ENCODE measurements around the gene CRYBA2.

The CRYBA2 gene

DNA sequence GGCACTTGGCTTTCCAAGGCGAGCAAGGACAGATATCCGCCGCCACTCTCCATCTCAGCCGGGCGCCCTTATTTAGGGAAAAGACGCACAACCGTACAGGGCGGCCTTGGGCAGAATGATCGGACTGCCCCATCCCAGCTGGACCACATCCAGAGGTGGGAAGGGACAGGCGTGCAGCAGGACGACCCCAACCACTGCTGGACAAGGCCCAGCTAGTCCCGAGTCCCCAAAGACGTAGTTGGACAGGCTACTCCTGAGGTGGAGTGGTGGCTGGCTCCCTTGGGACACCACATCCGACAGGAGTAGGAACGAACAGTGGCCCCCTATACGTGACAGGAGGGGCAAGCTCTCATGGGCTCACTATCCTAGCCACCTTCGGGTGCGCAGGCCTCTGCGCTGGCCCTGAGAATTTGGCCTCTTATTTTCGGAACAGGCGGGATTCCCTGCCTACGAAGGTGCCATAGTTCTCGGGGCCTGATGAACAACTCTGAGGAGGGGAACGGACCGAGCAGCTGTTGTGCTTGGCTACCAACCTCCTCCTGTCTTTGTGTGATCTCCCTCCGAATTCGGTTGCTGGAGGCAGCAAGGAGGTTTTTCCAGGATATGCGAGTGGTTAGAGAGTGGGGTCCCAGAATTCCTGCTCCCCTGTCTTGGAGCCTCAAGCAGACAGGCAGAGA, 10.5 kb downstream of the CRYBA2 start:
- H3K27ac ChIP-seq (ENCODE audit: low read depth, low read length), result no peak overlapping the region
- H3K79me2 ChIP-seq (ENCODE audit: insufficient read depth, low read length), result no peaks in the 10 kb centered on the region
- no peaks in the 10 kb centered on the region for H3K36me3 ChIP-seq (ENCODE audit: low read length)
- H4K20me1 ChIP-seq (ENCODE audit: low read depth, low read length), result no peaks in the 10 kb centered on the region
- H3K9me2 ChIP-seq (replicated peaks; ENCODE audit: insufficient read depth, low read length), result no peaks in the 10 kb centered on the region
- TF ChIP-seq EZH2phosphoT487 (conservative IDR thresholded peaks at IDR 0.05; ENCODE audit: low read length), result no peak
- TF ChIP-seq, protein P1, sequence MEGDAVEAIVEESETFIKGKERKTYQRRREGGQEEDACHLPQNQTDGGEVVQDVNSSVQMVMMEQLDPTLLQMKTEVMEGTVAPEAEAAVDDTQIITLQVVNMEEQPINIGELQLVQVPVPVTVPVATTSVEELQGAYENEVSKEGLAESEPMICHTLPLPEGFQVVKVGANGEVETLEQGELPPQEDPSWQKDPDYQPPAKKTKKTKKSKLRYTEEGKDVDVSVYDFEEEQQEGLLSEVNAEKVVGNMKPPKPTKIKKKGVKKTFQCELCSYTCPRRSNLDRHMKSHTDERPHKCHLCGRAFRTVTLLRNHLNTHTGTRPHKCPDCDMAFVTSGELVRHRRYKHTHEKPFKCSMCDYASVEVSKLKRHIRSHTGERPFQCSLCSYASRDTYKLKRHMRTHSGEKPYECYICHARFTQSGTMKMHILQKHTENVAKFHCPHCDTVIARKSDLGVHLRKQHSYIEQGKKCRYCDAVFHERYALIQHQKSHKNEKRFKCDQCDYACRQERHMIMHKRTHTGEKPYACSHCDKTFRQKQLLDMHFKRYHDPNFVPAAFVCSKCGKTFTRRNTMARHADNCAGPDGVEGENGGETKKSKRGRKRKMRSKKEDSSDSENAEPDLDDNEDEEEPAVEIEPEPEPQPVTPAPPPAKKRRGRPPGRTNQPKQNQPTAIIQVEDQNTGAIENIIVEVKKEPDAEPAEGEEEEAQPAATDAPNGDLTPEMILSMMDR (IDR thresholded peaks at IDR 0.05; ENCODE audit: insufficient read depth, low read length, poor library complexity, severe bottlenecking), result no peak
- H3K9me3 ChIP-seq (ENCODE audit: insufficient read depth, low read length), result no peaks in the 10 kb centered on the region
- H2AFZ ChIP-seq (ENCODE audit: low read depth, low read length, severe bottlenecking), result no peak overlapping the region
- H3F3A ChIP-seq (ENCODE audit: insufficient read depth), result no peaks in the 10 kb centered on the region
- no peak overlapping the region for H3K4me3 ChIP-seq (ENCODE audit: insufficient read depth, low read length, poor library complexity, severe bottlenecking)
- H3K9ac ChIP-seq (ENCODE audit: low read length), result no peak overlapping the region
- no peak overlapping the region for H3K4me2 ChIP-seq (ENCODE audit: low read depth, low read length, poor library complexity, severe bottlenecking)
- H3K27me3 ChIP-seq (ENCODE audit: low read length), result no peaks in the 10 kb centered on the region

GRCh38 chr2:218981881-218982585, 11.2 kb downstream of the CRYBA2 start:
- Histone ChIP-seq H3K79me2 (ENCODE audit: insufficient read depth, low read length) (no peaks in the 10 kb centered on the region), H3K36me3 (ENCODE audit: low read length) (no peaks in the 10 kb centered on the region), H3F3A (ENCODE audit: insufficient read depth) (no peaks in the 10 kb centered on the region), H3K9ac (ENCODE audit: low read length) (no peak overlapping the region), H3K27ac (ENCODE audit: low read depth, low read length) (no peak overlapping the region), H3K27me3 (ENCODE audit: low read length) (no peaks in the 10 kb centered on the region), H3K4me2 (ENCODE audit: low read depth, low read length, poor library complexity, severe bottlenecking) (no peak overlapping the region), H3K9me2 (replicated peaks; ENCODE audit: insufficient read depth, low read length) (no peaks in the 10 kb centered on the region), H3K4me3 (ENCODE audit: insufficient read depth, low read length, poor library complexity, severe bottlenecking) (no peak overlapping the region), H2AFZ (ENCODE audit: low read depth, low read length, severe bottlenecking) (no peak overlapping the region), H3K9me3 (ENCODE audit: insufficient read depth, low read length) (no peaks in the 10 kb centered on the region), H4K20me1 (ENCODE audit: low read depth, low read length) (no peaks in the 10 kb centered on the region)
- TF ChIP-seq, protein P1 (IDR thresholded peaks at IDR 0.05; ENCODE audit: insufficient read depth, low read length, poor library complexity, severe bottlenecking), result no peak
- TF ChIP-seq EZH2phosphoT487 (conservative IDR thresholded peaks at IDR 0.05; ENCODE audit: low read length), result no peak

DNA sequence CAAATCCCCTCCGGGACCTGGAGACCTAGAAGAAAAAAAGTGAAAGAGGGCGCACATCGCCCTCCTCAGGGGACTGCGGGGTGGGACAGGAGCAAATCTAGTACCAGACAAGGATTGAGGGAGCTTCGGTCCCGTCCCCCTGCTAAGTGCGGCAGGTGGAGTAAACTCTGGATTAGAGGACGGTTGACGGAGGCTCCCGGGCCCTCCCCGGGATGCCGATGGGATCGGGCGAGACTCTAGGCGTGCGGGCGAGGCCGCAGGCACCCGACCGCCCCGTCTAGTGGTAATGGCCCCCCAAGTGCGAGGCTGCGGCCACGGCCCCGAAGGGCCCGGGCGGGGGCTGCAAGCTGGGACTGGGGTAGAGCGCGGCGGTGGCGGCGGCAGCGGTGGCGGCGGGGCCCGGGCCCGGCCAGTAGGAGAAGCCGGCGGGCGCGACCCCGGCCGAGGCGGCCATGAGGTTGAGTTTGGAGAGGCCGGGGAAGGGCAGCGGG, 11.8 kb downstream of the CRYBA2 start:
- no peaks in the 10 kb centered on the region for H3K9me2 ChIP-seq (replicated peaks; ENCODE audit: insufficient read depth, low read length)
- H3K36me3 ChIP-seq (ENCODE audit: low read length), result no peaks in the 10 kb centered on the region
- no peak overlapping the region for H2AFZ ChIP-seq (ENCODE audit: low read depth, low read length, severe bottlenecking)
- TF ChIP-seq, protein P1 (IDR thresholded peaks at IDR 0.05; ENCODE audit: insufficient read depth, low read length, poor library complexity, severe bottlenecking), result no peak
- TF ChIP-seq EZH2phosphoT487 (conservative IDR thresholded peaks at IDR 0.05; ENCODE audit: low read length), result no peak
- H3F3A ChIP-seq (ENCODE audit: insufficient read depth), result no peaks in the 10 kb centered on the region
- no peaks in the 10 kb centered on the region for H3K9me3 ChIP-seq (ENCODE audit: insufficient read depth, low read length)
- H4K20me1 ChIP-seq (ENCODE audit: low read depth, low read length), result no peaks in the 10 kb centered on the region
- H3K4me2 ChIP-seq (ENCODE audit: low read depth, low read length, poor library complexity, severe bottlenecking), result no peak overlapping the region
- no peak overlapping the region for H3K9ac ChIP-seq (ENCODE audit: low read length)
- H3K27ac ChIP-seq (ENCODE audit: low read depth, low read length), result no peak overlapping the region
- H3K27me3 ChIP-seq (ENCODE audit: low read length), result no peaks in the 10 kb centered on the region
- no peak overlapping the region for H3K4me3 ChIP-seq (ENCODE audit: insufficient read depth, low read length, poor library complexity, severe bottlenecking)
- H3K79me2 ChIP-seq (ENCODE audit: insufficient read depth, low read length), result no peaks in the 10 kb centered on the region
